HepG2 (cell line): Measurements from ENCODE around the gene HNRNPF. TPM values are rescaled to one million over a fixed set of nuclear protein-coding genes. Genes with fewer than 3 reads are reported as not detected.

ENCODE experiments used
- ATAC-seq: fragments of 200-7000 bp; cut with Tn5 transposase; 3 replicates; pipeline ENCODE4 v1.9.1; 2020; ENCODE audit warnings: mild to moderate bottlenecking, moderate library complexity
- BruUV-seq: library from RNA; stranded (reverse); fragments of 400-500 nt; replicated peaks from 2 replicates; lab custom pipeline; 2021; lab: Mats Ljungman, UMichigan
- CTCF ChIA-PET: fragments of 300-600 bp; formaldehyde crosslinking; extraction: SDS; loops from one replicate; lab custom pipeline; 2021; ENCODE audit warnings: low total read pairs, inconsistent platforms, low intra/inter-chr PET ratio; lab: Yijun Ruan, JAX
- POLR2A ChIA-PET: fragments of 350-600 bp; sonication (Branson Sonifier 250); formaldehyde crosslinking; loops from one replicate; lab custom pipeline; 2020; ENCODE audit warnings: antibody characterized with exemption, inconsistent platforms; lab: Yijun Ruan, JAX
- DNase-seq: peaks from one replicate; pipeline ENCODE4 v3.0.0-alpha.2; 2015; ENCODE audit warnings: low spot score
- FAIRE-seq: peaks from 3 replicates; lab custom pipeline; 2011; peaks lifted over from hg19 to GRCh38; lab: Jason Lieb, UNC
- H2AFZ ChIP-seq: one replicate; pipeline ENCODE4 v1.6.1; 2011; ENCODE audit warnings: low read length, inconsistent platforms
- H3K27ac ChIP-seq: fragments of 300-600 bp; 3 replicates; pipeline ENCODE4 v1.8.0; 2011; ENCODE audit warnings: mixed run types, mild to moderate bottlenecking, mixed read lengths, low read length, inconsistent platforms; ENCODE audit not compliant: insufficient read depth; ENCODE audit errors: extremely low read length
- H3K27me3 ChIP-seq, 2 experiments: fragments of 200-600 bp in 1 of 2; 2 replicates in 1 of 2; 3 replicates in 1 of 2; pipeline versions ENCODE4 v1.6.0 to v1.8.0; 2011; ENCODE audit warnings: low read length in 2 of 2, mild to moderate bottlenecking in 2 of 2, moderate library complexity in 2 of 2, inconsistent platforms in 1 of 2; ENCODE audit not compliant: insufficient read depth in 2 of 2, control insufficient read depth in 1 of 2
- H3K36me3 ChIP-seq, 2 experiments: fragments of 200-600 bp in 1 of 2; replicated peaks in 1 of 2; 2 replicates in 1 of 2; 3 replicates in 1 of 2; pipeline versions ENCODE4 v1.5.1 to v1.8.0; 2011; ENCODE audit warnings: low read length in 2 of 2, inconsistent platforms in 1 of 2; ENCODE audit not compliant: insufficient read depth in 2 of 2, control insufficient read depth in 1 of 2
- H3K4me1 ChIP-seq: 2 replicates; pipeline ENCODE4 v1.5.1; 2012; ENCODE audit warnings: low read length, inconsistent platforms; ENCODE audit not compliant: insufficient read depth
- H3K4me2 ChIP-seq: 2 replicates; pipeline ENCODE4 v1.6.0; 2011; ENCODE audit warnings: low read depth, low read length, inconsistent platforms
- H3K4me3 ChIP-seq, 3 experiments: fragments of 200-600 bp in 1 of 3; sonication (generic), shearing (Covaris generic) in 1 of 3; replicated peaks in 1 of 3; 2 replicates each; pipeline ENCODE4 v1.5.1; 2011 to 2016; ENCODE audit warnings: low read length in 3 of 3, inconsistent platforms in 2 of 3, low read depth in 2 of 3, mild to moderate bottlenecking in 2 of 3, control low read depth in 1 of 3, mixed read lengths in 1 of 3; ENCODE audit not compliant: insufficient read depth in 1 of 3
- H3K79me2 ChIP-seq: one replicate; pipeline ENCODE4 v1.6.1; 2011; ENCODE audit warnings: low read length, inconsistent platforms; ENCODE audit not compliant: insufficient read depth
- H3K9ac ChIP-seq: 2 replicates; pipeline ENCODE4 v1.6.0; 2011; ENCODE audit warnings: mild to moderate bottlenecking, low read depth, low read length, inconsistent platforms; ENCODE audit not compliant: insufficient read depth
- H3K9me3 ChIP-seq: 2 replicates; pipeline ENCODE4 v1.5.1; 2012; ENCODE audit warnings: mild to moderate bottlenecking, low read length
- H4K20me1 ChIP-seq: 2 replicates; pipeline ENCODE4 v1.6.0; 2011; ENCODE audit warnings: inconsistent platforms, mild to moderate bottlenecking, low read length, moderate library complexity; ENCODE audit not compliant: insufficient read depth
- ARID3A ChIP-seq: IDR thresholded peaks from 2 replicates; pipeline ENCODE4 v1.6.1; 2012; ENCODE audit warnings: low read depth, low read length, improper control_type of control experiment
- FOXA3 ChIP-seq: IDR thresholded peaks from 2 replicates; pipeline ENCODE4 v1.6.1; 2016; ENCODE audit warnings: missing genetic modification reagents, missing compliant biosample characterization
- JARID2 ChIP-seq: sonication (generic); formaldehyde crosslinking; IDR thresholded peaks from 2 replicates; pipeline ENCODE4 v1.8.1; 2023; ENCODE audit warnings: missing genetic modification reagents, inconsistent platforms; ENCODE audit not compliant: insufficient replicate concordance
- PAX8 ChIP-seq: sonication (generic); formaldehyde crosslinking; IDR thresholded peaks from 2 replicates; pipeline ENCODE4 v1.8.0; 2022; ENCODE audit warnings: mild to moderate bottlenecking, missing genetic modification reagents, borderline replicate concordance
- RNF2 ChIP-seq: fragments of 450-650 bp; conservative IDR thresholded peaks from 2 replicates; pipeline ENCODE4 v1.6.1; 2016; ENCODE audit warnings: low read depth
- SMC3 ChIP-seq: IDR thresholded peaks from 2 replicates; pipeline ENCODE4 v1.6.1; 2011; ENCODE audit warnings: low read length, improper control_type of control experiment
- U2AF2 ChIP-seq: fragments of 200-400 bp; formaldehyde crosslinking; IDR thresholded peaks from 2 replicates; pipeline ENCODE4 v1.6.1; 2017; ENCODE audit warnings: low read depth, mild to moderate bottlenecking, low read length
- ZBTB33 ChIP-seq: sonication (generic); formaldehyde crosslinking; IDR thresholded peaks from 2 replicates; pipeline ENCODE4 v1.4.0; 2020; ENCODE audit warnings: missing genetic modification reagents
- ZBTB46 ChIP-seq: sonication (generic); formaldehyde crosslinking; IDR thresholded peaks from 2 replicates; pipeline ENCODE4 v1.4.0; 2020; ENCODE audit warnings: mild to moderate bottlenecking, missing genetic modification reagents, borderline replicate concordance
- ZMYM2 ChIP-seq: sonication (generic); formaldehyde crosslinking; IDR thresholded peaks from 2 replicates; pipeline ENCODE4 v1.8.0; 2022; ENCODE audit warnings: mild to moderate bottlenecking, missing genetic modification reagents
- ZNF343 ChIP-seq: sonication (generic); formaldehyde crosslinking; IDR thresholded peaks from 2 replicates; pipeline ENCODE4 v1.4.0; 2020; ENCODE audit warnings: mild to moderate bottlenecking, missing genetic modification reagents
- ZNF580 ChIP-seq: IDR thresholded peaks from 2 replicates; pipeline ENCODE4 v1.6.1; 2016; ENCODE audit warnings: low read depth, borderline replicate concordance
- WGBS: methylation state at CpG from one replicate; pipeline ENCODE4 v1.1.6; 2017; ENCODE audit warnings: low lambda C conversion rate; 5-methylcytosine and 5-hydroxymethylcytosine counted together
- in situ Hi-C: cut with HindIII; loops from 2 replicates; pipeline ENCODE4 v1.10.0; 2017; ENCODE audit warnings: low pct_unique_long_range_greater_than_20kb; ENCODE audit not compliant: extremely low pct_ligation_motif_present
- intact Hi-C: fragments of 100-400 bp; cut with micrococcal nuclease; formaldehyde crosslinking; loops from one replicate; pipeline ENCODE4 v1.10.0; 2022; ENCODE audit not compliant: unreplicated experiment
- polyA plus RNA-seq, 8 experiments: library from polyadenylated mRNA; depleted of rRNA in 3 of 8; stranded (reverse) in 7 of 8; unstranded in 1 of 8; fragments of >200 nt; fragmentation: Illumina TruSeq in 4 of 8; extraction: Trizol in 4 of 8; gene quantifications; 2 replicates each; pipeline versions ENCODE4 v1.2.1 to v1.2.3, GENCODE V29; 2011 to 2016; ENCODE audit warnings: low read depth in 4 of 8, missing spikeins in 1 of 8, mixed read lengths in 1 of 8; ENCODE audit not compliant: insufficient read depth in 1 of 8
- total RNA-seq, 5 experiments: library from RNA; depleted of rRNA; stranded (reverse); fragments of >200 nt; fragmentation: Illumina TruSeq; extraction: Trizol; gene quantifications; 2 replicates each; pipeline ENCODE4 v1.2.3, GENCODE V29; 2016; ENCODE audit warnings: low read depth in 1 of 5
- TF ChIP-seq, protein P1 (sequence below): sonication (generic); formaldehyde crosslinking; IDR thresholded peaks from 2 replicates; pipeline ENCODE4 v1.4.0; 2020; ENCODE audit warnings: missing genetic modification reagents, mild to moderate bottlenecking, borderline replicate concordance

The HNRNPF gene
- total and polyA plus RNA-seq, 2 of the 13 experiments (the other 11 are each of a cell fraction or from before 2014, with no cell fraction given): 166 to 308 TPM

DNA sequence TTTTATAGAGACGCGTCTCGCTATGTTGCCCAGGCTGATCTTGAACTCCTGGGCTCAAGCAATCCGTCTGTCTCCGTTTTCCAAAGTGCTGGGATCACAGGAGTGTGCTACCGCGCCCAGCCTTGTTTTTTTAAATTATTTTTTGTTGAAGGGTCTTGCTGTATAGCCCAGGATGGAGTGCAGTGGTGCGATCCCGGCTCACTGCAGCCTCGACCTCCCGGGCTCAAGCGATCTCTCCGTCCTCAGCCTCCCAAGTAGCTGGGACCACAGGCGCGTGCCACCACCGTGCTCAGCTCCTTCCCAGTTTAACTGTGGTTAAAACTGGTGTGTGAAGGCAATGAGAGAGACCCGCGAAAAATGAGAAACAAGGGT, 11.0 kb upstream of the HNRNPF start:
- peaks cover 70% of the 10 kb centered on the region for H3K4me1 ChIP-seq
- intact Hi-C loops: loop anchor here (1.0 kb wide), 1 partner anchor 11 kb away; the partner anchor contains the start of gene HNRNPF
- no peaks in the 10 kb centered on the region for H3K79me2 ChIP-seq
- 62% methylated on average over 18 of the region's 18 CpGs for WGBS
- in situ Hi-C loops: loop anchor here (25.0 kb wide), 1 partner anchor 1542 kb away; the partner anchor contains the start of gene RASSF4
- ATAC-seq (peak; percentile 1; the same call in 2 of the 3 replicates), FAIRE-seq (no peak), DNase-seq (no peak)
- POLR2A ChIA-PET: interaction anchor here (1.2 to 4.9 kb wide), 10 partner anchors 9 to 1544 kb away, joined by 3 to 39 read pairs (median 4); partner anchors contain the start of genes HNRNPF and ZNF487
- no peaks in the 10 kb centered on the region for H3K27me3 ChIP-seq
- H4K20me1 ChIP-seq: no peaks in the 10 kb centered on the region
- peak overlapping the region; percentile 99 for H3K27ac ChIP-seq
- CTCF ChIA-PET: no interaction called here
- peak overlapping the region; percentile 81 for H3K9ac ChIP-seq
- peak overlapping the region; percentile 27 to 64 (median 27); a peak in 2 of 6 replicates for H3K4me3 ChIP-seq
- peak overlapping the region; percentile 87 for H3K4me2 ChIP-seq
- H3K9me3 ChIP-seq: no peaks in the 10 kb centered on the region
- H3K36me3 ChIP-seq: no peaks in the 10 kb centered on the region
- no TSS peak for BruUV-seq
- no peak overlapping the region for H2AFZ ChIP-seq
- peak; percentile 78 for TF ChIP-seq ZMYM2 (CRISPR knock-in tag)
- no peak for TF ChIP-seq JARID2 (CRISPR knock-in tag)
- TF ChIP-seq, protein P1, sequence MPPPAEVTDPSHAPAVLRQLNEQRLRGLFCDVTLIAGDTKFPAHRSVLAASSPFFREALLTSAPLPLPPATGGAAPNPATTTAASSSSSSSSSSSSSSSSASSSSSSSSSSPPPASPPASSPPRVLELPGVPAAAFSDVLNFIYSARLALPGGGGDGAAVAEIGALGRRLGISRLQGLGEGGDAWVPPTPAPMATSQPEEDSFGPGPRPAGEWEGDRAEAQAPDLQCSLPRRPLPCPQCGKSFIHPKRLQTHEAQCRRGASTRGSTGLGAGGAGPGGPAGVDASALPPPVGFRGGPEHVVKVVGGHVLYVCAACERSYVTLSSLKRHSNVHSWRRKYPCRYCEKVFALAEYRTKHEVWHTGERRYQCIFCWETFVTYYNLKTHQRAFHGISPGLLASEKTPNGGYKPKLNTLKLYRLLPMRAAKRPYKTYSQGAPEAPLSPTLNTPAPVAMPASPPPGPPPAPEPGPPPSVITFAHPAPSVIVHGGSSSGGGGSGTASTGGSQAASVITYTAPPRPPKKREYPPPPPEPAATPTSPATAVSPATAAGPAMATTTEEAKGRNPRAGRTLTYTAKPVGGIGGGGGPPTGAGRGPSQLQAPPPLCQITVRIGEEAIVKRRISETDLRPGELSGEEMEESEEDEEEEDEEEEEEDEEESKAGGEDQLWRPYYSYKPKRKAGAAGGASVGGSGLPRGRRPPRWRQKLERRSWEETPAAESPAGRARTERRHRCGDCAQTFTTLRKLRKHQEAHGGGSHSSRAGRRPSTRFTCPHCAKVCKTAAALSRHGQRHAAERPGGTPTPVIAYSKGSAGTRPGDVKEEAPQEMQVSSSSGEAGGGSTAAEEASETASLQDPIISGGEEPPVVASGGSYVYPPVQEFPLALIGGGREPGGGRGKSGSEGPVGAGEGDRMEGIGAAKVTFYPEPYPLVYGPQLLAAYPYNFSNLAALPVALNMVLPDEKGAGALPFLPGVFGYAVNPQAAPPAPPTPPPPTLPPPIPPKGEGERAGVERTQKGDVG (CRISPR knock-in tag): peak; percentile 46; the same call in 1 of the 2 replicates
- TF ChIP-seq RNF2: no peak
- TF ChIP-seq ZNF343 (CRISPR knock-in tag): no peak
- TF ChIP-seq PAX8 (CRISPR knock-in tag): no peak
- no peak for TF ChIP-seq ZBTB46 (CRISPR knock-in tag)
- 0 out of 2 replicates have a peak, but pooled peaks have one; percentile 23 for TF ChIP-seq ZBTB33 (CRISPR knock-in tag)
- TF ChIP-seq U2AF2: no peak
- no peak for TF ChIP-seq ARID3A
- TF ChIP-seq FOXA3: no peak
- no peak for TF ChIP-seq SMC3
- no peak; the same call in 1 of the 2 replicates for TF ChIP-seq ZNF580
